NCI-H446 treated with DMSO at 0.1 percent for 48 hours (cell line): ENCODE measurements around the gene DNAI7.

Experiments used
- DNase-seq: peaks from one replicate; lab custom pipeline; 2025; lab: John Stamatoyannopoulos, UW

DNAI7 gene

GRCh38 chr12:25100194-25101091 lies 94.5 kb downstream of the DNAI7 start:
- no peak for DNase-seq

GRCh38 chr12:25099010-25099409 lies 96.0 kb downstream of the DNAI7 start:
- no peak for DNase-seq

GRCh38 chr12:25089738-25090137 lies 105.2 kb downstream of the DNAI7 start:
- DNase-seq, result no peak

GRCh38 chr12:25087596-25087995 lies 107.4 kb downstream of the DNAI7 start:
- no peak for DNase-seq

GRCh38 chr12:25084816-25085215 lies 110.1 kb downstream of the DNAI7 start:
- DNase-seq, result no peak

- no peak for DNase-seq
Measured at GRCh38 chr12:25083211-25083610, 111.7 kb downstream of the DNAI7 start.

- DNase-seq, result no peak
Measured at GRCh38 chr12:25082628-25083027, 112.3 kb downstream of the DNAI7 start.

GRCh38 chr12:25079393-25079792 lies 115.6 kb downstream of the DNAI7 start:
- DNase-seq, result no peak

- DNase-seq, result no peak
Measured at GRCh38 chr12:25074954-25075353, 120.0 kb downstream of the DNAI7 start.

- DNase-seq, result no peak
Measured at GRCh38 chr12:25074113-25074512, 120.8 kb downstream of the DNAI7 start.

GRCh38 chr12:25072906-25073650 lies 121.9 kb downstream of the DNAI7 start:
- no peak for DNase-seq

GRCh38 chr12:25071366-25071765 lies 123.6 kb downstream of the DNAI7 start:
- DNase-seq, result no peak

- no peak for DNase-seq
Measured at GRCh38 chr12:25069224-25069623, 125.7 kb downstream of the DNAI7 start.

GRCh38 chr12:25065035-25065434 lies 129.9 kb downstream of the DNAI7 start:
- DNase-seq, result no peak

- DNase-seq, result no peak
Measured at GRCh38 chr12:25063873-25064628, 130.9 kb downstream of the DNAI7 start.

GRCh38 chr12:25058658-25059058 lies 136.3 kb downstream of the DNAI7 start:
- DNase-seq, result no peak
